Body of pancreas (tissue), 4 donors: ENCODE results near the gene HTR3E. TPM values are rescaled to one million over a fixed set of nuclear protein-coding genes. Genes with fewer than 3 reads are reported as not detected.
"Not testable (repeated sequence)": the region's sequence is repeated elsewhere in the genome, so short reads cannot be mapped to it uniquely, and the experiment has no call there.

Experiments
- ATAC-seq: fragments of 150-250 bp; one replicate; pipeline ENCODE4 v1.9.1; 2016
- DNase-seq, 4 donors: peaks; one replicate each; pipeline ENCODE4 v3.0.0-alpha.2; 2019
- H3K27ac ChIP-seq, 4 donors: fragments of 200-600 bp; sonication (generic); 1 replicate in 3 of 4; 2 replicates in 1 of 4; pipeline versions ENCODE4 v1.5.1 to v1.6.1; 2016 to 2019; ENCODE audit warnings: mild to moderate bottlenecking in 1 of 4, mixed read lengths in 1 of 4, moderate library complexity in 1 of 4
- H3K27me3 ChIP-seq, 2 donors: fragments of 200-600 bp; sonication (generic); one replicate each; pipeline ENCODE4 v1.6.0; 2016; ENCODE audit warnings: mild to moderate bottlenecking in 1 of 2
- H3K36me3 ChIP-seq, 2 donors: fragments of 200-600 bp; sonication (generic); replicated peaks in 1 of 2; 2 replicates each; pipeline ENCODE4 v1.5.1; 2016; ENCODE audit warnings: low read depth in 2 of 2; ENCODE audit not compliant: insufficient read depth in 1 of 2
- H3K4me1 ChIP-seq: fragments of 200-600 bp; sonication (generic); one replicate; pipeline ENCODE4 v1.6.0; 2016
- H3K4me3 ChIP-seq, 2 donors: fragments of 200-600 bp; sonication (generic); 1 replicate in 1 of 2; 2 replicates in 1 of 2; pipeline ENCODE4 v1.5.1; 2016 to 2019
- H3K9me3 ChIP-seq, 3 donors: fragments of 200-600 bp; sonication (generic); 1 replicate in 2 of 3; 2 replicates in 1 of 3; pipeline ENCODE4 v1.5.1; 2016
- POLR2A ChIP-seq, 3 donors: fragments of 450-650 bp; IDR thresholded peaks; one replicate each; pipeline ENCODE4 v1.6.1; 2016; ENCODE audit warnings: antibody characterized with exemption in 3 of 3, mild to moderate bottlenecking in 2 of 3
- WGBS, 2 donors: methylation state at CpG; one replicate each; pipeline ENCODE4 v1.1.5; 2017; 5-methylcytosine and 5-hydroxymethylcytosine counted together
- intact Hi-C: fragments of 100-400 bp; cut with DNase I; formaldehyde crosslinking; loops from one replicate; pipeline ENCODE4 v1.15.1; 2023
- total RNA-seq, 2 donors: library from RNA; depleted of rRNA; stranded (reverse); fragments of >200 nt; gene quantifications; one replicate each; pipeline ENCODE4 v1.1.0, GENCODE V29; 2016
- TF ChIP-seq, protein P1 (sequence below), 7 experiments: fragments of 450-650 bp in 4 of 7; fragments of 200-600 bp in 3 of 7; sonication (generic) in 3 of 7; IDR thresholded peaks; one replicate each; pipeline ENCODE4 v1.5.1; 2016 to 2019; ENCODE audit warnings: antibody characterized with exemption in 7 of 7

Gene HTR3E
- total RNA-seq, 2 donors from 2014 or later, result not detected

DNA sequence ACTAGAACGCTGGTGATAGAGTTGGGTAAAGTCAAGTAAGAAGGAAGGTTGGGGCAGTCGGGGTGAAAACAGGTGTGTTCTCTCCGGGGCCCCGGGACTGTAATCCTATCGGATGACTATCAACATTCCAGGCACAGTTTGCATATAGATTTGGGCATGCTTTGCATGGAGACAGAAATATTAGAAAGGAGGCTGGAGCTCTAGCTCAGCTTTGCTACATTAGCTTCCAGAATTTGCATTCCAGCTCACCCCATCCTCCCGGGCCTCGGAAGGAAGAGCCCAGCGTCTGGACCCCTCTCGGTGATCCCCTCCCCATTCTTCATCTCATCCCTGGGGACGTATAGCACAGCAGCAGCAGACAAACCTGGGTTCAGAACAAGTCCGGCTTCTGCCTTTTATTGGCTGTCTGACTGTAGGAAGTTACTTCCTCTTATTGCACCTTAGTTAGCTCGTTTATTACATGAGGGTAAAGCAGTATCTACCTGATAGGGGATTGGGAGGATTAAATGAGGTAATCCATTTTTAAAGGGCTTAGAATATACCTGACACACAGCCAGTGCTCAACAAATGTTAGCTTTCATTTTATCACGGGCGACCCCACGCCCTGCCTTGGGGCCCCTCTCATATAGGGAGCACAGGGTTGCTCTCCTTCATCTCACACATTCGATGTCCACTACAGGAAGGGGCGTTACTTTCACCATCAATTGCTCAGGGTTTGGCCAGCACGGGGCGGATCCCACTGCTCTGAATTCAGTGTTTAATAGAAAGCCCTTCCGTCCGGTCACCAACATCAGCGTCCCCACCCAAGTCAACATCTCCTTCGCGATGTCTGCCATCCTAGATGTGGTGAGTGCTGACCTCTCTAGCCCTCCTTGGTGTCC, 3.2 kb downstream of the HTR3E start:
- no peak for ATAC-seq
- Histone ChIP-seq H3K27ac (no peak overlapping the region), H3K27me3 (no peaks in the 10 kb centered on the region), H3K36me3 (no peaks in the 10 kb centered on the region), H3K9me3 (no peaks in the 10 kb centered on the region), H3K4me3 (no peak overlapping the region), H3K4me1 (no peaks in the 10 kb centered on the region)
- DNase-seq, result no peak
- intact Hi-C loops, result no loop called here
- WGBS, 2 donors, result 52 to 59% methylated on average over 24 of the region's 24 CpGs
- no peak for TF ChIP-seq POLR2A (IDR thresholded peaks at IDR 0.05)
- TF ChIP-seq, protein P1, sequence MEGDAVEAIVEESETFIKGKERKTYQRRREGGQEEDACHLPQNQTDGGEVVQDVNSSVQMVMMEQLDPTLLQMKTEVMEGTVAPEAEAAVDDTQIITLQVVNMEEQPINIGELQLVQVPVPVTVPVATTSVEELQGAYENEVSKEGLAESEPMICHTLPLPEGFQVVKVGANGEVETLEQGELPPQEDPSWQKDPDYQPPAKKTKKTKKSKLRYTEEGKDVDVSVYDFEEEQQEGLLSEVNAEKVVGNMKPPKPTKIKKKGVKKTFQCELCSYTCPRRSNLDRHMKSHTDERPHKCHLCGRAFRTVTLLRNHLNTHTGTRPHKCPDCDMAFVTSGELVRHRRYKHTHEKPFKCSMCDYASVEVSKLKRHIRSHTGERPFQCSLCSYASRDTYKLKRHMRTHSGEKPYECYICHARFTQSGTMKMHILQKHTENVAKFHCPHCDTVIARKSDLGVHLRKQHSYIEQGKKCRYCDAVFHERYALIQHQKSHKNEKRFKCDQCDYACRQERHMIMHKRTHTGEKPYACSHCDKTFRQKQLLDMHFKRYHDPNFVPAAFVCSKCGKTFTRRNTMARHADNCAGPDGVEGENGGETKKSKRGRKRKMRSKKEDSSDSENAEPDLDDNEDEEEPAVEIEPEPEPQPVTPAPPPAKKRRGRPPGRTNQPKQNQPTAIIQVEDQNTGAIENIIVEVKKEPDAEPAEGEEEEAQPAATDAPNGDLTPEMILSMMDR (IDR thresholded peaks at IDR 0.05), result no peak

DNA sequence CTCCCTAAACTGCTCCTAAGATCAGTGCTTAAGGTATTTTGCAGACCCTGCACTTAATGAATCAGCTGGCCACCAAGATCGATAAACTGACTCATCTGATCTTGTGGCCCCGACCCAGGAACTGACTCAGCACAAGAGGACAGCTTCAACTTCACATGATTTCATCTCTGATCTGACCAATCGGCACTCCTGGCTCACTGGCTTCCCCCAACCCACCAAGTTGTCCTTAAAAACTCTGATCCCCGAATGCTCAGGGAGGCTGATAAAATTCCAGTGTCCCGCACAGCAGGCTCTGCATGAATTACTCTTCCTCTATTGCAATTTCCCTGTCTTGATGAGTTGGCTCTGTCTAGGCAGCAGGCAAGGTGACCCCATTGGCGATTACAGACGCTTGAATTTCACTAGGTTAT, 13.5 kb downstream of the HTR3E start:
- Histone ChIP-seq H3K9me3 (no peaks in the 10 kb centered on the region), H3K27me3 (no peaks in the 10 kb centered on the region), H3K4me1 (no peaks in the 10 kb centered on the region), H3K4me3 (no peak overlapping the region), H3K36me3 (no peaks in the 10 kb centered on the region), H3K27ac (no peak overlapping the region)
- DNase-seq, result peak in 2 of 4 donors; percentile 2 to 18
- no peak for ATAC-seq
- intact Hi-C loops, result no loop called here
- no peak for TF ChIP-seq POLR2A (IDR thresholded peaks at IDR 0.05)
- WGBS, 2 donors, result 51 to 67% methylated on average over 7 of the region's 7 CpGs

DNA sequence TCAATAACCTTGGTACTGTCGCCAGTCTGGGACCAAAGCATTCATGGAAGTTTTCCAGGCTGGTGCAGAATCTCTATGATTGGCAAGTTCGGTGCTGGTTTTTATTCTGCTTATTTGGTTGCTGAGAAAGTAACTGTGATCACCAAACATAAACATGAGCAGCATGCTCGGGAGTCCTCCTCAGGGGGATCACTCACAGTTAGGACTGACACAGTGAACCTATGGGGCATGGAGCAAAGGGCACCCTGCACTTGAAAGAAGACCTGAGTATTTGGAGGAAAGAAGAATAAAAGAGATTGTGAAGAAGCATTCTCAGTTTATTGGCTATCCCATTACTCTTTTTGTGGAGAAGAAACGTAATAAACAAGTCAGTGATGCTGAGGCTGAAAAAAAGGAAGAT, 19.2 kb downstream of the HTR3E start:
- WGBS, 2 donors, result 77 to 88% methylated on average over 4 of the region's 4 CpGs
- Histone ChIP-seq H3K27me3 (no peaks in the 10 kb centered on the region), H3K4me3 (no peak overlapping the region), H3K4me1 (no peaks in the 10 kb centered on the region), H3K9me3 (no peaks in the 10 kb centered on the region), H3K36me3 (no peaks in the 10 kb centered on the region), H3K27ac (no peak overlapping the region)
- intact Hi-C loops, result no loop called here
- DNase-seq (no peak), ATAC-seq (no peak)
- no peak for TF ChIP-seq POLR2A (IDR thresholded peaks at IDR 0.05)
- TF ChIP-seq, protein P1 (IDR thresholded peaks at IDR 0.05), result no peak

DNA sequence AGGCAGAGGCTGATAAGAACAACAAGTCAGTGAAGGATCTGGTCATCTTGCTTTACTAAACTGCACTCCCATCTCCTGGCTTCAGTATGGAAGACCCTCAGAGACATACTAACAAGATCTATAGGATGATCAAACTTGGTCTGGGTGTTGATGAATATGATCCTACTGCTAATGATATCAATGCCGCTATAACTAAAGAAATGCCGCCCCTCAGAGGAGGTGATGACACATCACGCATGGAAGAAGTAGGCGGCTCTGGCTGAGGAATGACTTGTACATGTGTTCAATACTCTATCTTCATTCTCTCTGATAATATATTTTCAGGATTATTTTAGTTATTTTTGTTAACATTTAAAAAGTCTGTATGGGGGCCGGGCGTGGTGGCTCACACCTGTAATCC, 20.8 kb downstream of the HTR3E start:
- TF ChIP-seq, protein P1 (IDR thresholded peaks at IDR 0.05), result no peak
- no peak for TF ChIP-seq POLR2A (IDR thresholded peaks at IDR 0.05)

DNA sequence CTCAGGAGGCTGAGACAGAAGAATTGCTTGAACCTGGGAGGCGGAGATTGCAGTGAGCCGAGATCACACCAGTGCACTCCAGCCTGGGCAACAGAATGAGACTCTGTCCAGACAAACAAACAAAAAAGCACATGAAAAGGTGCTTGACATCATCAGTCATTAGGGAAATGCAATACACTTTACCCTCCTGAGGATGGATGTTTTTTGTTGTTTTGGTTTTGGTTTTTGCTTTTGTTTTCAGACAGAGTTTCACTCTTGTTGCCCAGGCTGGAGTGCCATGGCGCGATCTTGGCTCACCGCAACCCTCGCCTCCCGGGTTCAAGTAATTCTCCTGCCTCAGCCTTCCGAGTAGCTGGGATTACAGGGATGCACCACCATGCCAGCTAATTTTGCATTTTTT, 24.2 kb downstream of the HTR3E start:
- DNase-seq, H3K36me3 ChIP-seq, H3K9me3 ChIP-seq, H3K27me3 ChIP-seq, H3K27ac ChIP-seq, H3K4me3 ChIP-seq, H3K4me1 ChIP-seq, intact Hi-C loops, ATAC-seq: not testable (repeated sequence)
- 92 to 97% methylated on average over 8 of the region's 8 CpGs for WGBS, 2 donors

More for the DNA sequence above, 20.8 kb downstream of the HTR3E start:
- Histone ChIP-seq H3K36me3 (no peaks in the 10 kb centered on the region), H3K27me3 (no peaks in the 10 kb centered on the region), H3K27ac (no peak overlapping the region), H3K4me1 (no peaks in the 10 kb centered on the region), H3K4me3 (no peak overlapping the region), H3K9me3 (no peaks in the 10 kb centered on the region)
- intact Hi-C loops, result no loop called here
- 87 to 90% methylated on average over 6 of the region's 6 CpGs for WGBS, 2 donors
- DNase-seq (no peak), ATAC-seq (no peak)

DNA sequence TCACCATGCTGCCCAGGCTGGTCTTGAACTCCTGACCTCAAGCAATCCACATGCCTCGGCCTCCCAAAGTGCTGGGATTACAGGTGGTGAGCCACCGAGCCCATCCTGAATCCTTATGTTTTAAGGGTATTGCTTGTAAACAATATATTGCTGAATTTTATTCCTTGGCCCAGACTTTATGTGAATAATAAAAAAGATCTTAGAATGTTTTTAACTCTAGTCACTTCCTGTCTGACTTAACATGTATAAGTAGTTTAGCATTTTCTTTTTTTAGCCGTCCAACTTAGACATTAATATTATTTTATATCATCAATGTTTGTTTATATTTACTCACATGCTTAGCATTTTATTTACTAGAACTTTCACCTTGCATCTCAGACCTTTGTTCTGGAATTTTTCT, 29.1 kb downstream of the HTR3E start:
- H3K9me3 ChIP-seq, result no peaks in the 10 kb centered on the region
- ATAC-seq, result no peak
- no peaks in the 10 kb centered on the region for H3K4me1 ChIP-seq
- no peak overlapping the region for H3K27ac ChIP-seq
- no peaks in the 10 kb centered on the region for H3K36me3 ChIP-seq
- H3K27me3 ChIP-seq, result no peaks in the 10 kb centered on the region
- intact Hi-C loops, result no loop called here
- TF ChIP-seq, protein P1 (IDR thresholded peaks at IDR 0.05), result no peak
- no peak for TF ChIP-seq POLR2A (IDR thresholded peaks at IDR 0.05)
- 74 to 82% methylated on average over 3 of the region's 3 CpGs for WGBS, 2 donors
- H3K4me3 ChIP-seq, result no peak overlapping the region
- no peak for DNase-seq
